Glutamatergic neuron (in vitro differentiated cells): ENCODE data around the gene MPHOSPH8. TPM values are rescaled to one million over a fixed set of nuclear protein-coding genes. Genes with fewer than 3 reads are reported as not detected.

Experiments
- DNase-seq: peaks from one replicate; pipeline ENCODE4 v3.0.0; 2022
- H3K27ac Mint-ChIP-seq: one replicate; pipeline ENCODE4 v1.8.0; 2020; ENCODE audit warnings: mild to moderate bottlenecking, mixed read lengths, inconsistent platforms; ENCODE audit not compliant: unreplicated experiment
- H3K27me3 Mint-ChIP-seq: one replicate; pipeline ENCODE4 v1.8.0; 2020; ENCODE audit warnings: mild to moderate bottlenecking, moderate library complexity, mixed read lengths, inconsistent platforms; ENCODE audit not compliant: unreplicated experiment
- H3K36me3 Mint-ChIP-seq: one replicate; pipeline ENCODE4 v1.8.0; 2020; ENCODE audit warnings: mild to moderate bottlenecking, mixed read lengths, inconsistent platforms; ENCODE audit not compliant: unreplicated experiment
- H3K4me1 Mint-ChIP-seq: one replicate; pipeline ENCODE4 v1.8.0; 2020; ENCODE audit warnings: mild to moderate bottlenecking, low read depth, mixed read lengths, inconsistent platforms; ENCODE audit not compliant: unreplicated experiment
- H3K4me3 Mint-ChIP-seq: one replicate; pipeline ENCODE4 v1.8.0; 2020; ENCODE audit warnings: mild to moderate bottlenecking, mixed read lengths, inconsistent platforms; ENCODE audit not compliant: unreplicated experiment
- H3K9me3 Mint-ChIP-seq: one replicate; pipeline ENCODE4 v1.8.0; 2020; ENCODE audit warnings: mild to moderate bottlenecking, moderate library complexity, mixed read lengths, inconsistent platforms; ENCODE audit not compliant: unreplicated experiment
- CTCF ChIP-seq: fragments of 200-600 bp; sonication (generic); IDR thresholded peaks from one replicate; pipeline ENCODE4 v1.5.0; 2021; ENCODE audit not compliant: partially characterized antibody, unreplicated experiment
- total RNA-seq: library from RNA; stranded (reverse); fragmentation: NEBNext Ultra II Directional; extraction: Animal tissue kit (Norgen Biotek cat#: 25700); gene quantifications from one replicate; pipeline ENCODE4 v1.2.1, GENCODE V29; 2021; ENCODE audit not compliant: unreplicated experiment

The MPHOSPH8 gene
- total RNA-seq, 1 donor from 2014 or later: 31.8 TPM

- Mint-ChIP-seq H3K27ac (no peak overlapping the region), H3K4me3 (no peak overlapping the region), H3K4me1 (peaks cover 13% of the 10 kb centered on the region), H3K36me3 (no peaks in the 10 kb centered on the region), H3K9me3 (peaks cover 14% of the 10 kb centered on the region), H3K27me3 (peaks cover 1% of the 10 kb centered on the region)
- TF ChIP-seq CTCF: no peak
- DNase-seq: no peak
These were observed 35.3 kb downstream of the MPHOSPH8 start for GRCh38 chr13:19668778-19669177.

- peaks cover 10% of the 10 kb centered on the region for H3K9me3 Mint-ChIP-seq
- H3K4me1 Mint-ChIP-seq: peaks cover 5% of the 10 kb centered on the region
- no peak for TF ChIP-seq CTCF
- H3K4me3 Mint-ChIP-seq: no peak overlapping the region
- no peaks in the 10 kb centered on the region for H3K36me3 Mint-ChIP-seq
- peaks cover 1% of the 10 kb centered on the region for H3K27me3 Mint-ChIP-seq
- peak overlapping the region; percentile 59 for H3K27ac Mint-ChIP-seq
- DNase-seq: no peak
These were observed 36.7 kb downstream of the MPHOSPH8 start for GRCh38 chr13:19670147-19670546.

- no peak for TF ChIP-seq CTCF
- Mint-ChIP-seq H3K4me1 (peaks cover 7% of the 10 kb centered on the region), H3K27ac (no peak overlapping the region), H3K9me3 (peaks cover 6% of the 10 kb centered on the region), H3K4me3 (no peak overlapping the region), H3K36me3 (no peaks in the 10 kb centered on the region), H3K27me3 (no peaks in the 10 kb centered on the region)
- no peak for DNase-seq
These were observed 39.5 kb downstream of the MPHOSPH8 start for GRCh38 chr13:19672990-19673389.

- no peak for TF ChIP-seq CTCF
- no peaks in the 10 kb centered on the region for H3K36me3 Mint-ChIP-seq
- peaks cover 6% of the 10 kb centered on the region for H3K9me3 Mint-ChIP-seq
- no peak overlapping the region for H3K27ac Mint-ChIP-seq
- H3K27me3 Mint-ChIP-seq: no peaks in the 10 kb centered on the region
- H3K4me1 Mint-ChIP-seq: peaks cover 7% of the 10 kb centered on the region
- no peak overlapping the region for H3K4me3 Mint-ChIP-seq
- no peak for DNase-seq
These were observed 40.3 kb downstream of the MPHOSPH8 start for GRCh38 chr13:19673473-19674430.

GRCh38 chr13:19674898-19675297 lies 41.4 kb downstream of the MPHOSPH8 start:
- peaks cover under 1% of the 10 kb centered on the region for H3K9me3 Mint-ChIP-seq
- H3K27me3 Mint-ChIP-seq: no peaks in the 10 kb centered on the region
- no peaks in the 10 kb centered on the region for H3K36me3 Mint-ChIP-seq
- no peak overlapping the region for H3K4me3 Mint-ChIP-seq
- H3K4me1 Mint-ChIP-seq: peaks cover 7% of the 10 kb centered on the region
- no peak overlapping the region for H3K27ac Mint-ChIP-seq
- no peak for DNase-seq
- no peak for TF ChIP-seq CTCF
